Measurements from ENCODE around the gene MAN1B1. TPM values are rescaled to one million over a fixed set of nuclear protein-coding genes. Genes with fewer than 3 reads are reported as not detected.

MAN1B1 gene
- total RNA-seq, 1 experiment from 2014 or later: 42.6 TPM

- peaks cover 21% of the 10 kb centered on the region for H3K27me3 ChIP-seq
- H3K4me1 ChIP-seq: peaks cover 10% of the 10 kb centered on the region; the same call in 1 of the 2 replicates
- H3K9me3 ChIP-seq (replicated peaks): no peaks in the 10 kb centered on the region
- DNase-seq: no peak
- H3K27ac ChIP-seq: no peak overlapping the region
- H3K36me3 ChIP-seq: no peaks in the 10 kb centered on the region
- H3K4me3 ChIP-seq: no peak overlapping the region
These were observed 37.9 kb upstream of the MAN1B1 start for GRCh38 chr9:137048655-137049543.

GRCh38 chr9:137049544-137050449, 37.0 kb upstream of the MAN1B1 start:
- Histone ChIP-seq H3K9me3 (replicated peaks) (no peaks in the 10 kb centered on the region), H3K36me3 (no peaks in the 10 kb centered on the region), H3K27me3 (peaks cover 12% of the 10 kb centered on the region), H3K4me1 (peaks cover 10% of the 10 kb centered on the region), H3K27ac (no peak overlapping the region), H3K4me3 (no peak overlapping the region)
- peak; percentile 71 to 88 for DNase-seq

DNA sequence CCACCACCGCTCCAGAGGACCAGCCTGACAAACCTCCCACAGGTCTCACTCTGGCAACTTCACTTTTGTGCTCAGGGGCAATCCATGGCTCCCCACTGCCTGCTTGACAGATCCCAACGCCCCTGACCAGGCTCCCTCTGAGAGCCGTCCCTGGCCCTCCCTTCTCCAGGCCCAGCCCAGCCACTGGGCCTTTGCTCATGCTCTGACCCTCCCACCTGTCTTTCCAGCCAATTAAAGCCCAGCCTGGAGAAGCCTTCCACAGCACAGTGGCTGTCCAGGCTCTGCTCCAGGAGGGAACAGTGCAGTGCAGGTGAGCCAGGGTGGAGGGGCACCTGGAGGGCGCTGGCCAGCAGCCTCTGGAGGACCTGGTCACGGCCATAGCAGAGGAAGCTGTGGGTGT, 36.2 kb upstream of the MAN1B1 start:
- peaks cover 17% of the 10 kb centered on the region for H3K4me1 ChIP-seq
- H3K27me3 ChIP-seq: peaks cover 5% of the 10 kb centered on the region

GRCh38 chr9:137051145-137051724, 35.5 kb upstream of the MAN1B1 start:
- Histone ChIP-seq H3K36me3 (no peaks in the 10 kb centered on the region), H3K27ac (no peak overlapping the region), H3K27me3 (peaks cover 2% of the 10 kb centered on the region), H3K9me3 (replicated peaks) (no peaks in the 10 kb centered on the region), H3K4me1 (peaks cover 24% of the 10 kb centered on the region), H3K4me3 (no peak overlapping the region)
- no peak for DNase-seq

More for the DNA sequence above, 36.2 kb upstream of the MAN1B1 start:
- Histone ChIP-seq H3K9me3 (replicated peaks) (no peaks in the 10 kb centered on the region), H3K4me3 (no peak overlapping the region), H3K36me3 (no peaks in the 10 kb centered on the region), H3K27ac (no peak overlapping the region)
- DNase-seq: no peak

DNA sequence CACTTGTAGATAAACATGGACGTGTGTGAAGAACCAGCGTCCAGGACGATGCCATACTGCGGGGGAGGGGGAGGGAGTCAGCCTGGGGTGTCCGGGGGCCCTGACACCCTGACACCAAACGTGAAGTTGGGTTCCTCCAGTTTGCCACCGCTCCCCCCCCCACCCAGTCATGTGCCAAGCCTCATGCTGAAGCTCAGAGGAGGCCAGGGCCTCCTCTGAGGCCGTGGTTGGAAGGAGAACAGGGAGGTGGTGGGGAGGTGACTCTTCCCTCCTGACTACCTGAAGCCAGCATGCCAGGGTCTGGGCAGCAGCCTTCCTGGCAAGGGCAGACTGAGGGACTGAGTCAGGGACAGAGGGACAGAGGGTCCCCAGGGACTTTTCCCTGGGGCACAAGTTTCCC, 34.5 kb upstream of the MAN1B1 start:
- H3K36me3 ChIP-seq: no peaks in the 10 kb centered on the region
- H3K27ac ChIP-seq: no peak overlapping the region
- H3K4me3 ChIP-seq: no peak overlapping the region
- no peaks in the 10 kb centered on the region for H3K9me3 ChIP-seq (replicated peaks)
- H3K27me3 ChIP-seq: no peaks in the 10 kb centered on the region
- no peak for DNase-seq
- H3K4me1 ChIP-seq: peaks cover 32% of the 10 kb centered on the region

GRCh38 chr9:137052998-137053943, 33.5 kb upstream of the MAN1B1 start:
- no peaks in the 10 kb centered on the region for H3K9me3 ChIP-seq (replicated peaks)
- DNase-seq: no peak
- no peak overlapping the region for H3K4me3 ChIP-seq
- no peaks in the 10 kb centered on the region for H3K36me3 ChIP-seq
- H3K4me1 ChIP-seq: peaks cover 39% of the 10 kb centered on the region
- no peak overlapping the region for H3K27ac ChIP-seq
- H3K27me3 ChIP-seq: no peaks in the 10 kb centered on the region

- Histone ChIP-seq H3K9me3 (replicated peaks) (no peaks in the 10 kb centered on the region), H3K4me3 (peak within 1 kb of the TSS; percentile 33), H3K4me1 (peaks cover 49% of the 10 kb centered on the region), H3K27ac (peak within 1 kb of the TSS; percentile 80), H3K36me3 (no peaks in the 10 kb centered on the region), H3K27me3 (no peaks in the 10 kb centered on the region)
- peak in 1 of 2 experiments; percentile 43 for DNase-seq
These were observed 32.5 kb upstream of the MAN1B1 start, which contains the start of gene ENTPD2 for GRCh38 chr9:137053944-137054931. TSS of gene ENTPD2 (minus strand) at chr9:137054061. CDS start at chr9:137053997, 64 bp downstream.

- DNase-seq: no peak
- Histone ChIP-seq H3K27me3 (no peaks in the 10 kb centered on the region), H3K27ac (peak overlapping the region; percentile 80)
These were observed 31.8 kb upstream of the MAN1B1 start for GRCh38 chr9:137054932-137055384.

GRCh38 chr9:137055385-137056364, 31.1 kb upstream of the MAN1B1 start:
- no peaks in the 10 kb centered on the region for H3K36me3 ChIP-seq
- DNase-seq: peak; percentile 97 to 98
- H3K4me3 ChIP-seq: peak overlapping the region; percentile 33
- no peaks in the 10 kb centered on the region for H3K27me3 ChIP-seq
- no peaks in the 10 kb centered on the region for H3K9me3 ChIP-seq (replicated peaks)
- H3K27ac ChIP-seq: peak overlapping the region; percentile 80
- peaks cover 55% of the 10 kb centered on the region for H3K4me1 ChIP-seq

More at GRCh38 chr9:137054932-137055384, 31.8 kb upstream of the MAN1B1 start:
- Histone ChIP-seq H3K4me1 (peaks cover 52% of the 10 kb centered on the region), H3K36me3 (no peaks in the 10 kb centered on the region), H3K9me3 (replicated peaks) (no peaks in the 10 kb centered on the region), H3K4me3 (peak overlapping the region; percentile 33)

DNA sequence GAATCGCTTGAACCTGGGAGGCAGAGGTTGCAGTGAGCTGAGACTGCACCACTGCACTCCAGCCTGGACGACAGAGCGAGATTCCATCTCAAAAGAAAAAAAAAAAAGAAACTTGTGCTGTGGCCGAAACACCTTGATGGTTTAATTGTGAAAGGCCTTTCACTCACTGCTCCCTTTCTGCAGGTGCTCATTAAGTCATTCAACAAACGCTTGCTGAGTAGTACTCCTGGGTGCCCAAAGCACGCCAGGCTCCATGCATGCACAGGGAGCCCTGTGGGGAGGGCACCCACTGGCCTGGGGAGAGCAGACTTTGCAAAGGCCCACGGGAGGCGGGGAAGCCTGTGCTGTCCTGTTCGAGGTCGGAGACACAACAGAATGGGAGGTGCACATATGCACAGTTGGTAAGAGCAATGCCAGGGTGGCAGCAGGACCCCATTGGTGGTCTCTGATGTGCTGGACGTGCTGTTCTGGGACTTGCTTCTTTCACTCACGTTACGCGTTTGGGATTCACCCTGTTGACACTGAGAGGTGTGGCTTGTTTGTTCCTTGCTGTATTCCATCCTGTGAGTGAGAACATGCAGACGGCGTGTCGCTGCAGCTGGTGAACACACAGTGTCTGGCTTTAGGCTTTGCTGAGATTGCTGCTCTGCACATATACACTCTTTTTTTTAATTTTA, 29.9 kb upstream of the MAN1B1 start:
- DNase-seq: peak; percentile 81 to 86
- peaks cover 57% of the 10 kb centered on the region for H3K4me1 ChIP-seq
- H3K27me3 ChIP-seq: no peaks in the 10 kb centered on the region
- peak overlapping the region; percentile 80 for H3K27ac ChIP-seq
- H3K9me3 ChIP-seq (replicated peaks): no peaks in the 10 kb centered on the region
- H3K4me3 ChIP-seq: no peak overlapping the region
- H3K36me3 ChIP-seq: no peaks in the 10 kb centered on the region

DNA sequence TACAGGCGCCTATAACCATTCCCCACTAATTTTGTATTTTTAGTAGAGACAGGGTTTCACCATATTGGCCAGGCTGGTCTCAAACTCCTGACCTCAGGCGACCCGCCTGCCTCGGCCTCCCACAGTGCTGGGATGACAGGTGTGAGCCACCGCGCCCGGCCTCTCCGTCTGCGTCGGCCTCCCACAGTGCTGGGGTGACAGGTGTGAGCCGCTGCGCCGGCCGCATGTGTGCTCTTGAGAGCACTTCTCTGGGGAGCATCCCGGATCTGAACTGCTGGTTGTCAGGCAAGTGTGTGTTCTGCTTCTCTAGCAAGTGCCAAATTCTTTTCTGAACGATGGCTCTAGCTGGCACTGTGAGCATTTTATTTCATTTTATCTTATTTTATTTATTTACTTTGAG, 29.2 kb upstream of the MAN1B1 start:
- no peaks in the 10 kb centered on the region for H3K27me3 ChIP-seq
- peak overlapping the region; percentile 80 for H3K27ac ChIP-seq
- no peaks in the 10 kb centered on the region for H3K36me3 ChIP-seq
- H3K4me3 ChIP-seq: no peak overlapping the region; the same call in 1 of the 2 replicates
- H3K4me1 ChIP-seq: peaks cover 60% of the 10 kb centered on the region
- DNase-seq: peak; percentile 98
- H3K9me3 ChIP-seq (replicated peaks): no peaks in the 10 kb centered on the region
